Fibroblast of lung (primary cell): Measurements from ENCODE around the gene TSPAN18.

Experiments
- CTCF ChIP-seq, 2 donors: IDR thresholded peaks in 1 of 2; conservative IDR thresholded peaks in 1 of 2; 1 replicate in 1 of 2; 2 replicates in 1 of 2; pipeline ENCODE4 v1.5.1; 2011 to 2012; ENCODE audit warnings: low read length in 2 of 2, control low read depth in 1 of 2, inconsistent platforms in 1 of 2, low read depth in 1 of 2, mild to moderate bottlenecking in 1 of 2
- EZH2 ChIP-seq: IDR thresholded peaks from 2 replicates; pipeline ENCODE4 v1.5.1; 2012; ENCODE audit warnings: low read length, control low read depth, mild to moderate bottlenecking; ENCODE audit errors: missing control alignments

- TF ChIP-seq EZH2 (no peak), CTCF (conservative IDR thresholded peaks at IDR 0.05 in 1 of 2, IDR thresholded peaks at IDR 0.05 in 1 of 2; ENCODE audit: low read depth in 1 of 2, low read length in 2 of 2) (no peak)
These were observed 37.5 kb upstream of the TSPAN18 start for GRCh38 chr11:44689265-44689664.
